ENCODE data around the gene HAGHL. TPM values are rescaled to one million over a fixed set of nuclear protein-coding genes. Genes with fewer than 3 reads are reported as not detected.
"Not testable (repeated sequence)": the region's sequence is repeated elsewhere in the genome, so short reads cannot be mapped to it uniquely, and the experiment has no call there.

Gene HAGHL
- total and polyA plus RNA-seq, 2 of the 8 experiments (the other 6 are each of a cell fraction or from before 2014, with no cell fraction given), result 26.6 to 26.9 TPM

DNA sequence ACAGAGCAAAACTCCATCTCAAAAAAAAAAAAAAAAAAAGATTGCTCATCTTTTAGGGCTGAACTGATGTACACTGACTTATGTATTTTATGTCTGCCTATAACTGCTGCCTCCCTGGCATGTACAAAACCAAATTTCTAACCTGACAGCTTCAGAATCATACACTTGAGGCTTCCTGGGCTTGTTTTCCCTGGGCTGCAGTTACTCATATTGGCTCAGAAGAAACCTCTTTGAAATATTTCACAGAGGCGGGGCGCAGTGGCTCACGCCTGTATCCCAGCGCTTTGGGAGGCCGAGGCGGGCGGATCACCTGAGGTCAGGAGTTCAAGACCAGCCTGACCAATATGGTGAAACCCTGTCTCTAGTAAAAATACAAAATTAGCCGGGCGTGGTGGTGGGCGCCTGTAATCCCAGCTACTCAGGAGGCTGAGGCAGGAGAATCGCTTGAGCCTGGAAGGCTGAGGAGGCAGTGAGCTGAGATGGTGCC lies 27.3 kb downstream of the HAGHL start:
- not testable (repeated sequence) for H3K9me3 ChIP-seq (ENCODE audit: insufficient read depth in 2 of 2, low read depth in 1 of 2, low read length in 1 of 2); H3K27me3 ChIP-seq (replicated peaks in 1 of 4; ENCODE audit: control insufficient read depth in 3 of 4, extremely low read depth in 1 of 4, insufficient read depth in 3 of 4, low read length in 3 of 4); H2BK120ac ChIP-seq (replicated peaks; ENCODE audit: low read depth, low read length); H3K36me3 ChIP-seq (ENCODE audit: control insufficient read depth in 2 of 4, insufficient read depth in 4 of 4, low read length in 3 of 4); H3K56ac ChIP-seq (replicated peaks; ENCODE audit: insufficient read length, low read depth, low read length); FAIRE-seq; H3K79me1 ChIP-seq (ENCODE audit: low read depth, low read length); H2BK12ac ChIP-seq (ENCODE audit: low read depth, low read length); H3K9ac ChIP-seq (replicated peaks in 1 of 4; ENCODE audit: extremely low read depth in 1 of 4, low read depth in 3 of 4, low read length in 3 of 4); H3K4me3 ChIP-seq (ENCODE audit: extremely low read depth in 1 of 4, insufficient read depth in 2 of 4, low read depth in 3 of 4, low read length in 4 of 4); DNase-seq (ENCODE audit: low read depth in 1 of 2, low spot score in 2 of 2); H4K20me1 ChIP-seq (replicated peaks in 1 of 2; ENCODE audit: control insufficient read depth in 1 of 2, insufficient read depth in 2 of 2, low read length in 2 of 2); H2AFZ ChIP-seq (ENCODE audit: low read length); H2BK5ac ChIP-seq (ENCODE audit: low read depth, low read length); H3K23ac ChIP-seq (ENCODE audit: insufficient read length); H3K14ac ChIP-seq (ENCODE audit: insufficient read length); H3K4me2 ChIP-seq (ENCODE audit: insufficient read depth in 1 of 2, low read depth in 2 of 2, low read length in 2 of 2); H3K18ac ChIP-seq (ENCODE audit: extremely low read depth, low read length); H2BK20ac ChIP-seq (ENCODE audit: low read length); H4K5ac ChIP-seq (ENCODE audit: insufficient read length, low read depth, low read length); H3K4ac ChIP-seq (replicated peaks; ENCODE audit: insufficient read length, low read depth, low read length); H3K23me2 ChIP-seq (ENCODE audit: low read depth, low read length); H2AK5ac ChIP-seq (ENCODE audit: low read depth, low read length); H3K79me2 ChIP-seq (ENCODE audit: control insufficient read depth in 1 of 2, insufficient read depth in 2 of 2, low read length in 2 of 2); H3K27ac ChIP-seq (ENCODE audit: low read depth, low read length); H2BK15ac ChIP-seq (ENCODE audit: low read length); H4K91ac ChIP-seq (replicated peaks; ENCODE audit: insufficient read length, low read length); H4K8ac ChIP-seq (ENCODE audit: extremely low read depth, insufficient read depth, low read length)
- ChIA-PET POLR2A (ENCODE audit: partially characterized antibody) (interaction anchor here (0.6 to 1.7 kb wide), 3 partner anchors 9 to 38 kb away, joined by 4 to 6 read pairs (median 4); no protein-coding TSS in a partner anchor), CTCF (ENCODE audit: partially characterized antibody) (interaction anchor here (0.6 to 35.8 kb wide), 7 partner anchors 8 to 42 kb away, joined by 3 to 977 read pairs (median 5); partner anchors contain the start of genes ANTKMT, CCDC78, FBXL16 and HAGHL)
- peaks cover 3 to 12% (median 5%) of the 10 kb centered on the region in 4 experiments; a peak in 5 of 7 replicates for H3K4me1 ChIP-seq (replicated peaks in 1 of 4; ENCODE audit: control insufficient read depth in 3 of 4, insufficient read depth in 4 of 4, low read length in 3 of 4)
- 90% methylated on average over 11 of the region's 11 CpGs; no CpG with 5 or more reads in 1 of the 2 experiments for WGBS, 2 experiments (ENCODE audit: extremely low coverage in 1 of 2, insufficient coverage in 1 of 2, insufficient read length in 1 of 2, insufficient replicate concordance in 2 of 2, low coverage in 1 of 2, low lambda C conversion rate in 2 of 2, missing lambda C conversion rate in 1 of 2)

All from H1 (cell line).